Measurements from ENCODE around the gene IKZF4.

DNA sequence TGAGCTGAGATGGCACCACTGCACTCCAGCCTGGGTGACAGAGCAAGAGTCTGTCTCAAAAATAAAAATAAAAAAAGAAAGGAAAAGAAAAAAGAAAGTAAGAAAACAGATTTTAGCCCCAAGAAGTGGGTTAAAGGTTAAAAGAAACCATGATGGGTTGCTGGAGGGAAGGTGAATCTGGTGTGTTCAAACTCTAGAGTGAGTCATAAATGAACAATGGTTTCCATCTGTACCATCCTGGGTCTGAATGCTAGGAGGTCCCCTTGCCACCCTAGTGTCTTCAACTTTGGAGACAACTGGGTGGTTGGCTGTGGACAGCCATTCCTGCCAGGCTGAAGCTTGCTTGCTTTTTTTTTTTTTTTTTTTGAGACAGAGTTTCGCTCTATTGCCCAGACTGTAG lies 19.3 kb downstream of the IKZF4 start:
- TF ChIP-seq, protein P1, sequence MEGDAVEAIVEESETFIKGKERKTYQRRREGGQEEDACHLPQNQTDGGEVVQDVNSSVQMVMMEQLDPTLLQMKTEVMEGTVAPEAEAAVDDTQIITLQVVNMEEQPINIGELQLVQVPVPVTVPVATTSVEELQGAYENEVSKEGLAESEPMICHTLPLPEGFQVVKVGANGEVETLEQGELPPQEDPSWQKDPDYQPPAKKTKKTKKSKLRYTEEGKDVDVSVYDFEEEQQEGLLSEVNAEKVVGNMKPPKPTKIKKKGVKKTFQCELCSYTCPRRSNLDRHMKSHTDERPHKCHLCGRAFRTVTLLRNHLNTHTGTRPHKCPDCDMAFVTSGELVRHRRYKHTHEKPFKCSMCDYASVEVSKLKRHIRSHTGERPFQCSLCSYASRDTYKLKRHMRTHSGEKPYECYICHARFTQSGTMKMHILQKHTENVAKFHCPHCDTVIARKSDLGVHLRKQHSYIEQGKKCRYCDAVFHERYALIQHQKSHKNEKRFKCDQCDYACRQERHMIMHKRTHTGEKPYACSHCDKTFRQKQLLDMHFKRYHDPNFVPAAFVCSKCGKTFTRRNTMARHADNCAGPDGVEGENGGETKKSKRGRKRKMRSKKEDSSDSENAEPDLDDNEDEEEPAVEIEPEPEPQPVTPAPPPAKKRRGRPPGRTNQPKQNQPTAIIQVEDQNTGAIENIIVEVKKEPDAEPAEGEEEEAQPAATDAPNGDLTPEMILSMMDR (conservative IDR thresholded peaks at IDR 0.05; ENCODE audit: low read depth, low read length): no peak
- TF ChIP-seq EZH2 (IDR thresholded peaks at IDR 0.05; ENCODE audit: borderline replicate concordance, low read depth, low read length, poor library complexity, severe bottlenecking): no peak

All from A673 (cell line).